Measurements from ENCODE around the gene AKR1B1.

The AKR1B1 gene

DNA sequence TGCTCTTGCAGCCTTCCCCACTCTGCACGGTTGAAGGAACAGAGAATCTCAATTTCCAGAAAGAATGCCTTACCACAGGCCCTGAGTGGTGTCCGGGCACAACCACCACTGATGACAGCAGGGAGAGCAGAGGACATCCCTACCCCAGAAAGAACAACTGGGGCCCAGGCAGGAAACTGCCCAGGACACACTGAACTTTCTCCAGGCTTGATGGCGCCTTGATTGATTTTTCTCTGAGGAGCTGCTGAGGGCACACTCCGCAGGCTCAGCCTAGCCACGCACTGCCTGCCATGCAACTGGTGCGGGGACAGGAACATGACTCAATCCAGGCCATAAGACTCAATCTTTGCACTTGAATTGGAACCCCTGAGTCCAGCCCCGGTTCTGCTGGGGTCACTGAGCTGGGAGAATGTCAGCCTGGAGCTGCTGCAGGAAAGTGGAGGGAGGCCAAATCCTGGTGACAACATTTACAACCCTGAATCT lies 5.9 kb downstream of the AKR1B1 start:
- no peak for DNase-seq (ENCODE audit: low read depth)
- no peak for TF ChIP-seq CTCF (IDR thresholded peaks at IDR 0.05; ENCODE audit: low read depth, low read length, missing control alignments)
- no peak overlapping the region for H3K4me3 ChIP-seq (ENCODE audit: low read depth, low read length)

GRCh38 chr7:134452419-134452838 lies 6.5 kb downstream of the AKR1B1 start:
- no peak for TF ChIP-seq CTCF (IDR thresholded peaks at IDR 0.05; ENCODE audit: low read depth, low read length, missing control alignments)
- no peak for DNase-seq (ENCODE audit: low read depth)
- H3K4me3 ChIP-seq (ENCODE audit: low read depth, low read length) = no peak overlapping the region

- TF ChIP-seq CTCF (IDR thresholded peaks at IDR 0.05; ENCODE audit: low read depth, low read length, missing control alignments) = no peak
- no peak overlapping the region for H3K4me3 ChIP-seq (ENCODE audit: low read depth, low read length)
- no peak for DNase-seq (ENCODE audit: low read depth)
These were observed 7.2 kb downstream of the AKR1B1 start for GRCh38 chr7:134451656-134452055.

DNA sequence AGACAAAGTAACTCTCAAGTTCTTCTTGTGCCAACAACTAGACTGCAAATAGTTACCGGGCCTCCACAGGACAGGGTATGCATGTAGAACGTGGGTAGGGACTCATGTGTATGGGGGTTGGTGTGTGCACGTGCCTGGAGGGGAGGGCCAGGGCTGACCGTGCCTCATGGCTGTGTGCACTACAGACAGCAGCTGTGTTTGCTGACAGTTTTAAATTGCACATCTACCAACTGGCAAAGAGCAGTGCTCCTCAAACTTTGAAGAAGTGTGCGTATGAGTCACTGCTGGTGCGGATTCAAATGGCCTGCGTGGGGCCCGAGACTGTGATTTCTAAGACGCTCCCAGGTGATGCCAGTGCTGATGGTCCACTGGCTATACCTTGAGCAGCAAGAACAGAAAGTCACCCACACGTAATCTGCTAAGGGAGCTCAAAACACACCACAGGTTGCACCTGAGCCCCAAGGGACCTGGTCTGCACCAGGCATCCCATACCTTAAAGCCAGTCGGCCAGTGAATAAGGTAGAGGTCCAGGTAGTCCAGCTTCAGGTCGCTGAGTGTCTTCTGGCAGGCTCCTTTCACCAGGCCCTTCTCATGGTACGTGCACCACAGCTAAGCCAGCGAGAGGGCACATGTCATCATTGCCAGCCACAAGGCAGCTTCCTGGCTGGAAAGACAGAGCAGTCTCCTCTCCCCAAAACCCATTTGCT lies 8.5 kb downstream of the AKR1B1 start:
- TF ChIP-seq CTCF (IDR thresholded peaks at IDR 0.05; ENCODE audit: low read depth, low read length, missing control alignments) = no peak
- H3K4me3 ChIP-seq (ENCODE audit: low read depth, low read length) = no peak overlapping the region
- DNase-seq (ENCODE audit: low read depth) = no peak

GRCh38 chr7:134449680-134450079 lies 9.2 kb downstream of the AKR1B1 start:
- no peak overlapping the region for H3K4me3 ChIP-seq (ENCODE audit: low read depth, low read length)
- TF ChIP-seq CTCF (IDR thresholded peaks at IDR 0.05; ENCODE audit: low read depth, low read length, missing control alignments) = no peak
- DNase-seq (ENCODE audit: low read depth) = no peak

DNA sequence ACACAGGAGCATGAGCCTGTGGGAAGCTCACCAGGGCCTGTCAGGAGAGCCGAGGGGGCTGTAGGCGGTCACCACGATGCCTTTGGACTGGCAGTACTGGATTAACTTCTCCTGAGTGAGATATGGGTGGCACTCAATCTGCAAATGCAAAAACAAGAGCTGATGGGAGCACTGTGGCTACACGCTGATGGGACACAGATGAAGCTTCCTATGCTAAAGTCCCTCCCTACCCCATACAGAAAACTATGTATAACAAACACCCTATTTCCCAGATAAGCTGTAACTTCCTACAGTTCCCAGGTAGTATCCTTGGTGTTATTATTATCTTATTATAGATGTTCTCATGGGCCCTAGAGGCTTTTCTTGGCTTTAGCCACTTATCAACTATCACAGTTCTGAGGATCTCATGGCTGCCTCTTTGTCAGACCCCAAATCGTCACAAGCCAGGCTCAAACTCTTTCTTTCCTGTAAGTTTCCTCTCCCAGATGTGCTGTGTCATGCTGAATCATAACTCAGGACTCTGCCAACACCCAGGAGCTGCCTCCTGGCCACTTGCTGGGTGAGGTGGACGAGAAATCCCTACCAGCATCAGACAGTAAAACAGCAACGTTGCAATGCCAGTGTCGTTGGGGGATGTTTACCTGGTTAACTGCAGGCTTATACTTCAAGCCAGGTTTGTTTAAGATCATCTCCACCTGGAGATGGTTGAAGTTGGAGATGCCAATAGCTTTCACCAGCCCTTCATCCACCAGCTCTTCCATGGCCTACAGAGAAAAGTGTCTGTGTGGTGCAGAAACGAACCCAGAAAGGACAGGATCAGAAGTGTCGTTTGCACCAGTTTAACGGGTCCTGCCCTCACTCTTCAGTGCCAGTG lies 10.3 kb downstream of the AKR1B1 start:
- TF ChIP-seq CTCF (IDR thresholded peaks at IDR 0.05; ENCODE audit: low read depth, low read length, missing control alignments) = no peak
- no peak for DNase-seq (ENCODE audit: low read depth)
- H3K4me3 ChIP-seq (ENCODE audit: low read depth, low read length) = no peak overlapping the region

Data from GM12864 (cell line).